ENCODE results near the gene ANO10.

Gene ANO10

DNA sequence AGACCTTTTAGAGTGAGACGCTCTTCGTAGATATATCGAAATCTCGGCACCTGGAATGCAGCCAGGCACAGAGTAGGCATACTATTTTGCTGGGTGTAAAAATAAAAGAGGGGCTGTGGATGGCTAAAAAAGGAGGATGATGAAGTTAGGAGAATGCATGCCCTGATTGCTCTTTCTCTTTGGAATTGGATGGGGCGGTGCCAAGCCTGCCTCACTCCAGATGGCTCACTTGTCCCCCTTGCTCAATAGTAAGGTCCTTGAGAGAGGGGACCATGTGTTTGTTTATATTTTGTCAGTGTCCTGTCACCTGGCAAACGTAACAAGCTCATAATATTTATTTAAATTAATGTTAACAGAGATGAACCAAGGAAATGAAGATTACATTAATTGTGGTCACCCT, 302.4 kb downstream of the ANO10 start:
- no peak for TF ChIP-seq JUND (IDR thresholded peaks at IDR 0.05; ENCODE audit: low read depth)
- in situ Hi-C loops (cut with HindIII; ENCODE audit: low pct_unique_long_range_greater_than_20kb, low sequenced_read_pairs) = no loop called here
- no peak for DNase-seq (ENCODE audit: low read depth in 1 of 2, low spot score in 1 of 2)

DNA sequence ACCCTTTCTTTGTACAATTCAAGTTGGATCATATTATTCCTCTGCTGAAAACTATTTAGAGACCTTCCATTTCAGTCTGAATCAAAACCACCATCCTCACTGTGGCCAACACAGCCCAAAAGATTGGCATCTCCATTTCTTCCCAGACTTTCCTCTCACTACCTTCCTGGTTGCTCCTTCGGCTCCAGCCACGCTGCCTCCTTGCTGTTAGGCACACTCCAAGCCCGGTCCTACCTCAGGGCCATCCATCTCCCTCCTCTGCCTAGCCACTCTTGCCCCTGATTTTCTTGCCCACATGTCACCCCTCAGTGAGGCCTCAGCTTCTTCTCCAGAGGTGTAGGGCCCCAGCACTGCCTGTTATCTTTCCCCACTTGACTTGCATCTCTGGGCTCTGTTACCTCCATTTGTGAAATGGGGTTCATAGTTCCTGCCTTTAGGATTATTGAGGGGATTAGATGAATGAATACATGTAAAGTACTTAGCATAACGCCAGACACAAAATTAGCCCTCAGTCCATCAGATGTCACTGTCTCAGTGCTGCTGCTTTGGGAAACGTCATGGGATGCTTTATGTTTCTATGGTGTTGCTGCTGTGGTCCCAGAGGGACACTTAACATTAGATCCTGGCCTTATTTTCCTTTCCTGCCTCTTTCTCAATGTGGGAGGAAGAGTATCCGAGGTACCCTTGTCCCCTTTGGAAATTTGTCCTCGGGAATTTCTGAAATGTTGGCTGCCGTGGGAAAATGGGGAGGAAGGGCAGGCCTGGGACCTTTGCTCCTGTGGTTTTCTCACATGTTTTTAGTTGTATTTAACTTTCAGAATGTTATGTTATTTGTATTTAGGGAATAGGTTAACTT, 304.1 kb downstream of the ANO10 start:
- in situ Hi-C loops (cut with HindIII; ENCODE audit: low pct_unique_long_range_greater_than_20kb, low sequenced_read_pairs) = no loop called here
- TF ChIP-seq JUND (IDR thresholded peaks at IDR 0.05; ENCODE audit: low read depth) = no peak
- DNase-seq (ENCODE audit: low read depth in 1 of 2, low spot score in 1 of 2) = no peak

GRCh38 chr3:43316783-43317460, 304.9 kb downstream of the ANO10 start:
- in situ Hi-C loops (cut with HindIII; ENCODE audit: low pct_unique_long_range_greater_than_20kb, low sequenced_read_pairs) = no loop called here
- DNase-seq (ENCODE audit: low read depth in 1 of 2, low spot score in 1 of 2) = no peak
- TF ChIP-seq JUND (IDR thresholded peaks at IDR 0.05; ENCODE audit: low read depth) = no peak

All from T47D (cell line).